Heart left ventricle (tissue), 16 donors: ENCODE data around the gene ATG9B. TPM values are rescaled to one million over a fixed set of nuclear protein-coding genes. Genes with fewer than 3 reads are reported as not detected.
"Not testable (repeated sequence)": the region's sequence is repeated elsewhere in the genome, so short reads cannot be mapped to it uniquely, and the experiment has no call there.

Experiments used
- ATAC-seq, 4 donors: fragments of 200-7000 bp; cut with Tn5 transposase; one replicate each; pipeline ENCODE4 v1.9.1; 2020 to 2022; ENCODE audit warnings: moderate library complexity in 4 of 4, mild to moderate bottlenecking in 3 of 4, moderate number of reproducible peaks in 1 of 4
- DNase-seq, 5 donors: peaks; one replicate each; pipeline ENCODE4 v3.0.0-alpha.2; 2020
- H3K27ac ChIP-seq, 12 donors: fragments of 200-600 bp; sonication (generic) in 4 of 12; one replicate each; pipeline versions ENCODE4 v1.5.0 to v1.8.0; 2016 to 2022; ENCODE audit warnings: mild to moderate bottlenecking in 2 of 12
- H3K27me3 ChIP-seq, 9 donors: fragments of 200-600 bp; sonication (generic) in 2 of 9; one replicate each; pipeline versions ENCODE4 v1.5.1 to v1.8.0; 2016 to 2022; ENCODE audit warnings: mild to moderate bottlenecking in 3 of 9
- H3K36me3 ChIP-seq, 9 donors: fragments of 200-600 bp; sonication (generic) in 2 of 9; one replicate each; pipeline versions ENCODE4 v1.5.0 to v1.8.0; 2018 to 2022; ENCODE audit warnings: mild to moderate bottlenecking in 2 of 9
- H3K4me1 ChIP-seq, 12 donors: fragments of 200-600 bp; sonication (generic) in 4 of 12; one replicate each; pipeline versions ENCODE4 v1.5.0 to v1.8.0; 2016 to 2022; ENCODE audit warnings: mild to moderate bottlenecking in 3 of 12
- H3K4me3 ChIP-seq, 12 donors: fragments of 200-600 bp; sonication (generic) in 4 of 12; one replicate each; pipeline versions ENCODE4 v1.5.0 to v1.8.0; 2017 to 2022; ENCODE audit warnings: mild to moderate bottlenecking in 9 of 12, moderate library complexity in 4 of 12
- H3K9me3 ChIP-seq, 12 donors: fragments of 200-600 bp; sonication (generic) in 4 of 12; one replicate each; pipeline versions ENCODE4 v1.5.0 to v1.8.0; 2016 to 2022; ENCODE audit warnings: mild to moderate bottlenecking in 1 of 12
- CTCF ChIP-seq, 12 donors: fragments of 200-600 bp; sonication (generic) in 4 of 12; IDR thresholded peaks; one replicate each; pipeline versions ENCODE4 v1.5.0 to v1.8.0; 2018 to 2022; ENCODE audit warnings: antibody characterized with exemption in 12 of 12, mild to moderate bottlenecking in 5 of 12
- POLR2A ChIP-seq, 2 donors: fragments of 450-650 bp; IDR thresholded peaks; one replicate each; pipeline ENCODE4 v1.6.1; 2017; ENCODE audit warnings: antibody characterized with exemption in 2 of 2, mild to moderate bottlenecking in 2 of 2, moderate library complexity in 2 of 2
- WGBS, 4 donors: extraction: QIAGEN DNeasy Blood & Tissue Kit in 2 of 4; methylation state at CpG; one replicate each; pipeline versions ENCODE4 v1.1.5 to v1.1.7; 2013 to 2018; 5-methylcytosine and 5-hydroxymethylcytosine counted together
- intact Hi-C, 10 donors: fragments of 100-400 bp; cut with DNase I; formaldehyde crosslinking; loops; one replicate each; pipeline versions ENCODE4 v1.11.1 to v1.14.2; 2022
- polyA plus RNA-seq, 2 donors: library from polyadenylated mRNA; stranded (reverse); fragments of 200-250 nt; gene quantifications; one replicate each; pipeline ENCODE4 v1.2.3, GENCODE V29; 2013
- total RNA-seq, 9 donors: library from RNA; depleted of rRNA in 2 of 9; stranded (reverse); fragments of >200 nt in 2 of 9; fragmentation: NEBNext Ultra II Directional in 3 of 9; extraction: Animal tissue kit (Norgen Biotek cat#: 25700) in 3 of 9; gene quantifications; one replicate each; pipeline versions ENCODE4 v1.1.0 to v1.2.4, GENCODE V29; 2016 to 2023
- donor health status: ischemic (EF 13 %, LVEDD 7.1; RV severe dilation, severe dysfunction).
- donor health status: healthy with polysubstance abuse.
- donor health status: DM: no; HTN: yes; CAD: no.
- donor health status: DM: no; HTN: no; CAD: no.
- donor health status: ischemic (EF 25% LVEDD 6.9; RV normal size, moderate dysfunction).
- donor health status: ischemic (EF 25% LVEDD 5.7; RV mildly dilated, moderate dysfunction).
- donor health status: healthy.
- donor health status: DM: yes; HTN: yes; CAD: no.
- donor health status: ischemic (EF 35%, LVEDD 5.7; RV mildly dilated, moderate dysfunction).
- donor health status: nonischemic (EF 11% LVEDD 7.7; RV severe dilation, severe dysfunction).
- donor health status: DM: yes; HTN: yes; CAD: no.
- donor health status: PGD.
- donor health status: ischemic (EF 29% LVEDD 5.4; RV normal size, mild dysfunction).
- donor health status: nonischemic (EF 23%, LVEDD 6.1; RV moderate dilation, normal function).

The ATG9B gene
- total and polyA plus RNA-seq, 11 donors = 0.07 to 1.0 (median 0.32) TPM; not detected in 7

GRCh38 chr7:151012911-151013347 lies 11.4 kb downstream of the ATG9B start:
- TF ChIP-seq CTCF (IDR thresholded peaks at IDR 0.05) = peak in 11 of 12 donors; percentile 14 to 56 (median 34)
- TF ChIP-seq POLR2A (IDR thresholded peaks at IDR 0.05) = no peak
- WGBS, 4 donors = 33 to 47% (median 40%) methylated on average over 17 to 23 of the region's 23 CpGs
- peak overlapping the region in 2 of 12 donors; percentile 13 to 29 for H3K27ac ChIP-seq
- H3K4me1 ChIP-seq = peaks cover 0 to 68% (median 27%) of the 10 kb centered on the region in 12 donors
- intact Hi-C loops = loop anchor here in 1 of 10 donors (2.0 kb wide), 1 partner anchor 98 kb away; no protein-coding TSS in a partner anchor
- peaks cover 0 to 6% (median 0%) of the 10 kb centered on the region in 9 donors for H3K36me3 ChIP-seq
- no peaks in the 10 kb centered on the region for H3K9me3 ChIP-seq
- peaks cover 0 to 22% (median 2%) of the 10 kb centered on the region in 9 donors for H3K27me3 ChIP-seq
- ATAC-seq = no peak
- no peak for DNase-seq
- peak overlapping the region in 7 of 12 donors; percentile 12 to 42 (median 27) for H3K4me3 ChIP-seq

- H3K27ac ChIP-seq = peak overlapping the region in 2 of 12 donors; percentile 13 to 29
- intact Hi-C loops = loop anchor here in 1 of 10 donors (2.0 kb wide), 1 partner anchor 99 kb away; no protein-coding TSS in a partner anchor
- H3K9me3 ChIP-seq = no peaks in the 10 kb centered on the region
- H3K36me3 ChIP-seq = peaks cover 0 to 6% (median 0%) of the 10 kb centered on the region in 9 donors
- DNase-seq = no peak
- peaks cover 0 to 73% (median 31%) of the 10 kb centered on the region in 12 donors for H3K4me1 ChIP-seq
- WGBS, 4 donors = 65 to 75% (median 72%) methylated on average over 6 of the region's 6 CpGs
- TF ChIP-seq POLR2A (IDR thresholded peaks at IDR 0.05) (no peak), CTCF (IDR thresholded peaks at IDR 0.05) (no peak)
- H3K4me3 ChIP-seq = no peak overlapping the region
- peaks cover 0 to 22% (median 0%) of the 10 kb centered on the region in 9 donors for H3K27me3 ChIP-seq
- no peak for ATAC-seq
Measured at GRCh38 chr7:151012031-151012692, 12.1 kb downstream of the ATG9B start.

- Histone ChIP-seq H3K4me1 (peaks cover 0 to 79% (median 37%) of the 10 kb centered on the region in 12 donors), H3K27me3 (peaks cover 0 to 17% (median 0%) of the 10 kb centered on the region in 9 donors)
- not testable (repeated sequence) for ATAC-seq, DNase-seq, H3K27ac ChIP-seq, H3K9me3 ChIP-seq, H3K4me3 ChIP-seq, H3K36me3 ChIP-seq
- 86 to 94% (median 89%) methylated on average over 12 of the region's 12 CpGs for WGBS, 4 donors
- intact Hi-C loops = loop anchor here in 1 of 10 donors (2.0 kb wide), 1 partner anchor 99 kb away; no protein-coding TSS in a partner anchor
Measured at GRCh38 chr7:151011616-151012015, 12.7 kb downstream of the ATG9B start.

GRCh38 chr7:151011097-151011409 lies 13.2 kb downstream of the ATG9B start:
- 60 to 93% (median 82%) methylated on average over 1 of the region's 1 CpG for WGBS, 4 donors
- H3K4me1 ChIP-seq = peaks cover 0 to 80% (median 39%) of the 10 kb centered on the region in 12 donors
- H3K36me3 ChIP-seq = peaks cover 0 to 6% (median 0%) of the 10 kb centered on the region in 9 donors
- no peak for ATAC-seq
- H3K4me3 ChIP-seq = no peak overlapping the region
- H3K9me3 ChIP-seq = no peaks in the 10 kb centered on the region
- intact Hi-C loops = no loop called here
- peak overlapping the region in 1 of 12 donors; percentile 42 for H3K27ac ChIP-seq
- no peak for DNase-seq
- peaks cover 0 to 16% (median 0%) of the 10 kb centered on the region in 9 donors for H3K27me3 ChIP-seq
- no peak for TF ChIP-seq CTCF (IDR thresholded peaks at IDR 0.05)
- no peak for TF ChIP-seq POLR2A (IDR thresholded peaks at IDR 0.05)
